T-helper 17 cell (primary cell): ENCODE measurements around the gene SWT1. TPM values are rescaled to one million over a fixed set of nuclear protein-coding genes. Genes with fewer than 3 reads are reported as not detected.

Experiments
- ATAC-seq: fragments of 150-1000 bp; cut with Tn5 transposase; 2 replicates; pipeline ENCODE4 v1.10.0; 2021; ENCODE audit warnings: mild to moderate bottlenecking, moderate library complexity
- DNase-seq, 3 donors: peaks; one replicate each; pipeline versions ENCODE4 v3.0.0 to v3.0.0-alpha.2; 2020 to 2021
- H3K9me3 ChIP-seq: one replicate; pipeline ENCODE4 v1.7.0; 2013; ENCODE audit warnings: low read length, mild to moderate bottlenecking; ENCODE audit not compliant: control insufficient read depth, poor library complexity, severe bottlenecking
- H3K27ac Mint-ChIP-seq: one replicate; pipeline ENCODE4 v1.8.0; 2022; ENCODE audit warnings: mild to moderate bottlenecking, moderate library complexity, mixed read lengths
- H3K27me3 Mint-ChIP-seq: one replicate; pipeline ENCODE4 v1.8.0; 2022; ENCODE audit warnings: mixed read lengths
- H3K36me3 Mint-ChIP-seq: one replicate; pipeline ENCODE4 v1.8.0; 2022; ENCODE audit warnings: low read depth, mixed read lengths
- H3K4me1 Mint-ChIP-seq: one replicate; pipeline ENCODE4 v1.8.0; 2022; ENCODE audit warnings: mild to moderate bottlenecking, mixed read lengths
- H3K4me3 Mint-ChIP-seq: one replicate; pipeline ENCODE4 v1.8.0; 2022; ENCODE audit warnings: mild to moderate bottlenecking, moderate library complexity, mixed read lengths
- total RNA-seq, 4 donors: library from RNA in 2 of 4; stranded (reverse) in 2 of 4; gene quantifications; one replicate each; pipeline ENCODE4 v1.2.3 and lab custom pipeline; 2022 to 2026

The SWT1 gene
- total RNA-seq, 2 donors from 2014 or later: 6.6 to 7.5 TPM

DNA sequence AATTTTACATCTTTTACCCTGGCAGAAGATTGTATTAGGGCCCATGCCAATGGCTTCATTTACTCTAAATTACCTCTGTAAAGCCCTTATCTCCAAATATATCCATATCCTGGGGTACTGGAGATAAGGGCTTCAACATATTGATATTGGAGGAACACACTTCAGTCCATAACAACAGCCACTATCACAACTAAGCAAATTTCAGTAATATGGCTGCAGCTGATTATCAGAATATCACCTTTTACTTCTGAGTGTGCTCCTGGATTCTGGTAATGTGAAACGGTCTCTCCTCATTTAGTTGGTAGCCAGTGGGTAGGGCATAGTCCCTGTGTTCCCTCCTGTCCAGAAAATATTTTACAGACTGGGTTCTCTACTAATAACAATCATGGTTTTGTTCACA, 106.8 kb downstream of the SWT1 start:
- Mint-ChIP-seq H3K36me3 (peaks cover 4% of the 10 kb centered on the region), H3K27ac (no peak overlapping the region)

DNA sequence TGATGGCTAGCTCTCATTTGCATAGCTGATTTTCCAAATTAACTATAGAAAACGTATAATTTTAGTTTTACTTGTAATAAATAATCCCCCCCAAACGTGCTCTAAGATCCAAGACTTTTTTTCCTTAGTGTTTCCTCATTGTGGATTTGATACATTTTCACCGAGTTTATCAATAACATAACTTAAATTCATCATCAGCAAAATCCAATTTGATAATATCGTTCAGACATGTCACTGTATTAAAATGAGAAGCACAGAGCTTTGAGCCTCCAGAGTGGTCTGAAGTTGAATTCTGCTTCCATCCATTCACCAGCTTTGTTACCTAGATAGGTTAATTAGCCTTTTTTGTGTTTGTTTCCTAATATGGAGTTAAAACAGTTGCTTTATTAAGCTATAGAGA, 108.3 kb downstream of the SWT1 start:
- ATAC-seq (no peak), DNase-seq (no peak)
- Mint-ChIP-seq H3K27ac (no peak overlapping the region), H3K36me3 (peaks cover 2% of the 10 kb centered on the region), H3K4me1 (peaks cover 2% of the 10 kb centered on the region), H3K27me3 (no peaks in the 10 kb centered on the region), H3K4me3 (no peak overlapping the region)
- no peaks in the 10 kb centered on the region for H3K9me3 ChIP-seq

More for the DNA sequence above, 106.8 kb downstream of the SWT1 start:
- DNase-seq (no peak), ATAC-seq (no peak)
- H3K27me3 Mint-ChIP-seq: no peaks in the 10 kb centered on the region
- no peak overlapping the region for H3K4me3 Mint-ChIP-seq
- peaks cover 1% of the 10 kb centered on the region for H3K4me1 Mint-ChIP-seq
- H3K9me3 ChIP-seq: no peaks in the 10 kb centered on the region

GRCh38 chr1:185267301-185267700, 110.3 kb downstream of the SWT1 start:
- no peak overlapping the region for H3K4me3 Mint-ChIP-seq
- H3K36me3 Mint-ChIP-seq: peaks cover 3% of the 10 kb centered on the region
- no peak for ATAC-seq
- no peak overlapping the region for H3K27ac Mint-ChIP-seq
- peaks cover 6% of the 10 kb centered on the region for H3K4me1 Mint-ChIP-seq
- no peaks in the 10 kb centered on the region for H3K9me3 ChIP-seq
- no peaks in the 10 kb centered on the region for H3K27me3 Mint-ChIP-seq
- no peak for DNase-seq

DNA sequence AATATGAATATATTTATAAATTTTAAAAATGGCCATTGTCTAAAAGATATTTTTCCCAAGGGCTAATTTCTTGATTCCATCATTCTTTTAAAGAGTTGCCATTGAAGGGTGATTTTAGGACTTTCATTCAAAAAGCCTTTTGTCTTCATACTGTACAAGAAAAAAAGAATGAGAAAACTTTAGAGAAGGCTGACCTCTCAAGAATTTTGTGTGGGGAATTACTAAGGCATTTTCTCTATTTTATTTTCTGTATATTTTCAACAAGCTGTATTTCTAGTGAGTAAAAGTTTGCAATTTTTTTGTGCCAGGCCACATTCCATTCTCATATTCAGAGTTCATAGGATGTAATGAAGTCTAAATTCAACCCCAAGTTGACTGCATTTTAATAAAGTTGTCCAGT, 110.7 kb downstream of the SWT1 start:
- H3K4me3 Mint-ChIP-seq: no peak overlapping the region
- ATAC-seq (no peak), DNase-seq (no peak)
- peaks cover 3% of the 10 kb centered on the region for H3K36me3 Mint-ChIP-seq
- no peaks in the 10 kb centered on the region for H3K27me3 Mint-ChIP-seq
- no peak overlapping the region for H3K27ac Mint-ChIP-seq
- no peaks in the 10 kb centered on the region for H3K9me3 ChIP-seq
- peaks cover 6% of the 10 kb centered on the region for H3K4me1 Mint-ChIP-seq

DNA sequence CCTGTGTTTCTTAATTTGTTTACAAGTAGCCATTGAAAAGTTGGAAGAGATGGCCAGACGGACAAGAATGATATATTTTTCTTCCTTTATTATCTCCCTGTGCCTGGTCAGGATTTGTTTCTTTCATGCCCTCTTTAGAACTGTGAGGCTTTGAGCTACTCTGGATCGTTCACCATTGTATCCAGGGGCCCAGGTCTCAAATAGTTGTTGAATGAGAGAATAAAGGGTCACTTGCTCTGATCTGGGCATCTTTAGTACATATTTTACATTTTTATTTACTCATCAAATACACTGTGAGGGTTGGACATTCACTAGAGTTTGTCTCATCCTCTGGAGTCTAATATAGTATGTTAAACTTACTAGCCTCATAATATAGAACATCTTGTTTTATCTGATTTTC, 111.4 kb downstream of the SWT1 start:
- no peak overlapping the region for H3K27ac Mint-ChIP-seq
- ATAC-seq (no peak), DNase-seq (no peak)
- no peaks in the 10 kb centered on the region for H3K9me3 ChIP-seq
- H3K36me3 Mint-ChIP-seq: peaks cover 3% of the 10 kb centered on the region
- peaks cover 6% of the 10 kb centered on the region for H3K4me1 Mint-ChIP-seq
- H3K27me3 Mint-ChIP-seq: no peaks in the 10 kb centered on the region
- H3K4me3 Mint-ChIP-seq: no peak overlapping the region

DNA sequence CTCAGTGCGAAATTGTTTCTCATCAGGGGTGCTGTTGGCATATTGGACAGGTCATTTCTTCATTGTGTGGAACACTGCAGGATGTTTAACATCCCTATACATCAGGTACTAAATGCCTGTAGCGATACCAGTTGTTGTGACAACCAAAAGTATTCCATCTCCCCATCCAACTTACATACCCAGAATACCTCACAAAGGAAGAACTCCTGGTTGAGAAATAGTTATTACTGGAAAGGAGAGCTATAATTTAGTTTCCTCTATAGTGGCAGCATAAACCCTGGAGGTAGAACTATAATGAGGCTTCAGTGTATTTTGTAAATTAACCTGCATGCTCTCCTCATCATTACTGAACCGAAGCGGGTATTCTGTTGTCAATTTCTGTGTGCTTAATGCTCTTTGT, 115.0 kb downstream of the SWT1 start:
- H3K36me3 Mint-ChIP-seq: peaks cover 3% of the 10 kb centered on the region
- H3K4me3 Mint-ChIP-seq: no peak overlapping the region
- no peak overlapping the region for H3K27ac Mint-ChIP-seq
- no peak for DNase-seq
- H3K27me3 Mint-ChIP-seq: no peaks in the 10 kb centered on the region
- no peaks in the 10 kb centered on the region for H3K9me3 ChIP-seq
- H3K4me1 Mint-ChIP-seq: peaks cover 6% of the 10 kb centered on the region
- ATAC-seq: no peak

DNA sequence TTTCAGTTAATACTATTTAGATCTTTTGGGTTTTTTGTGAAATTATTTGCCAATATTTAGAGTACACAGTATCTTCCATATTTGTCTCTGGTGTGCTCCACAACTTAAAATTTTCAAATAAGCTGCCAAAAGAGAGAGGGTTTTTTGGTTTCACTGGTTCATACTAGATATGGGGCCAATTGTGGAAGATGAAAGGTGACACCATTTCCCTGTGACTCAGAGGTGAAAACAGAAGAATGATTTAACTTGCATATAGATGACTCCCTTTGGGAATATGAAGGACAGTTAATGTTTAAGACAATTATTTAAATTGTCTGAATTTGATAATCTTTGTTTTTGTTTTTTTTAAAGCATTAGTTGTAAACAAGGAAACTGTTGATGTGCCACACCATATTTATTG, 122.6 kb downstream of the SWT1 start:
- peaks cover 2% of the 10 kb centered on the region for H3K9me3 ChIP-seq
- peaks cover 18% of the 10 kb centered on the region for H3K4me1 Mint-ChIP-seq
- no peak overlapping the region for H3K4me3 Mint-ChIP-seq
- ATAC-seq (no peak), DNase-seq (no peak)
- H3K27me3 Mint-ChIP-seq: no peaks in the 10 kb centered on the region
- H3K36me3 Mint-ChIP-seq: peaks cover 5% of the 10 kb centered on the region
- peak overlapping the region; percentile 90 for H3K27ac Mint-ChIP-seq

DNA sequence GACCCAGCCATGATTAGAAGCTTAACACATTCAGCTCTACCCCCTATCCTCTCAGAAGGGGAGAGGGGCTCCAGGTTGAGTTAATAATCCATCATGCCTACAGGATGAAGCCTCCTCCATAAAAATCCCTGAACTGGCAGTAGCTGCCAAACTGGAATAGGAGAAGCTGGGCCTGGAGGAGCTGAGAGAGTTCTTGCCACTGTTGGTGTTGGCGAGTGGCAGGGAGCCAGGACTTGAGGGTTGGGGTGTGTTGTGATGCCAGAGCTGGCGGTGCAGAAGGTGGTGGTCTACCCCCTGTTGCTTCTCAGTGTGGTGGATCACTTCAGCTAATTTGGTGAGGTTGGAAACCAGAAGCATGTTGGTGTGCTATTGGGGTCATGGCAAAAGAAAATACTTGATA, 123.6 kb downstream of the SWT1 start:
- ATAC-seq: no peak
- Mint-ChIP-seq H3K27ac (peak overlapping the region; percentile 90), H3K27me3 (no peaks in the 10 kb centered on the region), H3K4me1 (peaks cover 23% of the 10 kb centered on the region), H3K36me3 (peaks cover 5% of the 10 kb centered on the region), H3K4me3 (peak overlapping the region; percentile 80)
- no peak for DNase-seq
- H3K9me3 ChIP-seq: peaks cover 2% of the 10 kb centered on the region

DNA sequence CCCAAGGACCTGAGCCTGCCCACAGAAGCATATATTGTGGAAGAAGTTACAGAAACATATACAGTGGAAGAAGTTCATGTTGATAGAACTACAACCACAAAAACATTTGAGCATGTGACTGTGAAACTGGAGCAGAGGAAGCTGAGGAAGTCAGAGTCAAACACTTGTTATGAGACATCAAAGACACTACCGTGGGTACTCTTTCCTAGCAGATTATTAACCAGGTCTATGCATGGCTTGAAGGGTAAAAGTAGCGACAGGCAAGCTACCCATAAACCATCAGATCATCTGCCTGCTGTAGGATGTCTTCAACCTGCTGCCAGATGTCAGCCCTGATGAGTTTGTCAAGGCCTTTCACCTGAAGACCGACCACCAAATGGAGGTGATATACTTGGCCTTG, 124.3 kb downstream of the SWT1 start:
- H3K4me3 Mint-ChIP-seq: peak overlapping the region; percentile 80
- DNase-seq (peak in 1 of 3 donors; percentile 20), ATAC-seq (peak; percentile 97)
- peaks cover 26% of the 10 kb centered on the region for H3K4me1 Mint-ChIP-seq
- H3K36me3 Mint-ChIP-seq: peaks cover 5% of the 10 kb centered on the region
- H3K27me3 Mint-ChIP-seq: no peaks in the 10 kb centered on the region
- H3K9me3 ChIP-seq: peaks cover 2% of the 10 kb centered on the region
- peak overlapping the region; percentile 90 for H3K27ac Mint-ChIP-seq

DNA sequence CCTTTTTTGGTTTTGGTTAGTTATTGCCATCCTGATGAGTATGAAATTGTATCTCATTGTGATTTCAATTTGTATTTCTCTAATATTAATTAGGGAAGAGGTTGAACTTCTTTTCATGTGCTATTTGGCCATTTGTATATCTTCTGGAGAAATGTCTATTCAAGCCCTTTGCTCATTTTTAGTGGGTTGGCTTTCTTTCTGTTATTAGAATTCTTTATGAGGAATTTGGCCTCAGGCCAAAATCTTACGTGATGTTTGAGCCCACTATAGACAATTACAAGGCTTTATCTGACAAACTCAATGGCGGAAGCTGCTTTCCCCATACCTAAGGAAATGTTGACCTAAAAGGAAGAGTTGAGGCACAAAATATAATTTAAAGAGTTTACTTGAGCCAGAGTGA, 127.1 kb downstream of the SWT1 start:
- H3K4me3 Mint-ChIP-seq: peak overlapping the region; percentile 25
- peak overlapping the region; percentile 90 for H3K27ac Mint-ChIP-seq
- no peaks in the 10 kb centered on the region for H3K27me3 Mint-ChIP-seq

DNA sequence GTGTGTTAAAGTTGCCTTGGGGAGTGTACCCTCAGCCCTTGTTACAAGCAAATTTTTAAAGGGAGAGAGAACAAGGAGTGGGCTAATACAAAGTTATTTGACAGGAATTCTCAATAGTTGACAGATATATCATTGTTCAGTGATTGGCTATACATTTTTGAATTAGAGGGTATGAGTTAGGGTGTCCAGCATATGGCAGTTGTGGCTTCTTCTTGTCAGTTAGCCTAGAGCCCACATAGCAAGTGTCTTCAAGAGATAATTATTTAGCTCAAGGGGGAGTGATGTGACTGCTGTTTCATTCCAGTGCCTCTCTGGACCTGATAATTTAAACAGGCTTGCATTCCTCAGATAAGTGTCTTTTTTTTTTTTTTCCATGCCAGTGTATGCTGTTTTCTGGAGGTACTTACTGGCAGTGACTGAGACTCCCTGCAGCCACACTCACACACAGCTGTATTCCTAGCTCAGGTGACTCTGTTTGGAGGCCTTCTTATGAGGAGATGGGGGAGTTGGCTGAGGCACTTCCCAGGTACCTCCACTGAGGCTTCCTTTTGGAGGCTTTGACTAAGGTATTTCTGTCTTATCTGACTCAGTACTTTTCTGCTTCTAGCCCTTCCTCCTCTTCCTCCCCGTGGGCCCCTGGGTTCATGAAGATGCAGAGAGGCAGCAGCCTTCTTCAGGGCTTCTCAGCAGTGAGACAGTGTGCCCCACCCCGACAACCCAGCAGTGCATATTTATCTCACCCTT, 127.7 kb downstream of the SWT1 start:
- ATAC-seq (no peak), DNase-seq (no peak)
- peak overlapping the region; percentile 37 for H3K4me3 Mint-ChIP-seq
- peaks cover 32% of the 10 kb centered on the region for H3K4me1 Mint-ChIP-seq
- H3K36me3 Mint-ChIP-seq: no peaks in the 10 kb centered on the region
- H3K27ac Mint-ChIP-seq: peak overlapping the region; percentile 90
- peaks cover 2% of the 10 kb centered on the region for H3K9me3 ChIP-seq
- no peaks in the 10 kb centered on the region for H3K27me3 Mint-ChIP-seq

More for the DNA sequence above, 127.1 kb downstream of the SWT1 start:
- H3K9me3 ChIP-seq: peaks cover 2% of the 10 kb centered on the region
- H3K4me1 Mint-ChIP-seq: peaks cover 32% of the 10 kb centered on the region
- ATAC-seq (no peak), DNase-seq (no peak)
- H3K36me3 Mint-ChIP-seq: no peaks in the 10 kb centered on the region

GRCh38 chr1:185287451-185287850, 130.5 kb downstream of the SWT1 start:
- Mint-ChIP-seq H3K27ac (peak overlapping the region; percentile 39), H3K4me3 (no peak overlapping the region), H3K36me3 (no peaks in the 10 kb centered on the region), H3K4me1 (peaks cover 21% of the 10 kb centered on the region), H3K27me3 (no peaks in the 10 kb centered on the region)
- DNase-seq (no peak), ATAC-seq (no peak)
- H3K9me3 ChIP-seq: no peaks in the 10 kb centered on the region

- Mint-ChIP-seq H3K36me3 (no peaks in the 10 kb centered on the region), H3K27ac (peak overlapping the region; percentile 39), H3K27me3 (no peaks in the 10 kb centered on the region), H3K4me3 (peak overlapping the region; percentile 8), H3K4me1 (peaks cover 20% of the 10 kb centered on the region)
- no peaks in the 10 kb centered on the region for H3K9me3 ChIP-seq
- DNase-seq: no peak
- ATAC-seq: no peak
These were observed 131.5 kb downstream of the SWT1 start for GRCh38 chr1:185288435-185288834.

- H3K4me1 Mint-ChIP-seq: peaks cover 20% of the 10 kb centered on the region
- no peak for DNase-seq
- ATAC-seq: no peak
- H3K9me3 ChIP-seq: no peaks in the 10 kb centered on the region
- H3K36me3 Mint-ChIP-seq: no peaks in the 10 kb centered on the region
- H3K27me3 Mint-ChIP-seq: no peaks in the 10 kb centered on the region
- H3K27ac Mint-ChIP-seq: peak overlapping the region; percentile 1
- H3K4me3 Mint-ChIP-seq: no peak overlapping the region
These were observed 132.9 kb downstream of the SWT1 start for GRCh38 chr1:185289880-185290279.
